CD14-positive monocyte (primary cell): ENCODE measurements around the gene RCAN2. TPM values are rescaled to one million over a fixed set of nuclear protein-coding genes. Genes with fewer than 3 reads are reported as not detected.

Source experiments
- DNase-seq, 3 donors: peaks; one replicate each; pipeline ENCODE4 v3.0.0-alpha.2; 2011 to 2022
- H2AFZ ChIP-seq: 2 replicates; pipeline ENCODE4 v1.6.0; 2012; ENCODE audit warnings: mild to moderate bottlenecking, low read depth, low read length, inconsistent platforms; ENCODE audit not compliant: insufficient read depth, poor library complexity, severe bottlenecking
- H3K27ac ChIP-seq, 2 donors: 1 replicate in 1 of 2; 2 replicates in 1 of 2; pipeline ENCODE4 v1.5.1; 2012 to 2013; ENCODE audit warnings: low read length in 2 of 2, control low read depth in 1 of 2, inconsistent platforms in 1 of 2, low read depth in 1 of 2, mild to moderate bottlenecking in 1 of 2
- H3K27me3 ChIP-seq, 2 donors: one replicate each; pipeline versions ENCODE4 v1.6.0 to v1.6.1; 2011 to 2013; ENCODE audit warnings: low read length in 2 of 2; ENCODE audit not compliant: control insufficient read depth in 2 of 2, insufficient read depth in 2 of 2
- H3K36me3 ChIP-seq, 2 donors: replicated peaks in 1 of 2; 1 replicate in 1 of 2; 2 replicates in 1 of 2; pipeline versions ENCODE4 v1.5.1 to v1.6.1; 2012 to 2013; ENCODE audit warnings: low read length in 2 of 2, control low read depth in 1 of 2, inconsistent platforms in 1 of 2, mild to moderate bottlenecking in 1 of 2; ENCODE audit not compliant: insufficient read depth in 2 of 2, control insufficient read depth in 1 of 2
- H3K4me1 ChIP-seq, 2 donors: 1 replicate in 1 of 2; 2 replicates in 1 of 2; pipeline versions ENCODE4 v1.5.1 to v1.6.1; 2012 to 2013; ENCODE audit warnings: low read length in 2 of 2, control low read depth in 1 of 2, inconsistent platforms in 1 of 2, mild to moderate bottlenecking in 1 of 2, moderate library complexity in 1 of 2; ENCODE audit not compliant: insufficient read depth in 2 of 2, control insufficient read depth in 1 of 2
- H3K4me2 ChIP-seq: replicated peaks from 2 replicates; pipeline ENCODE3; 2012; ENCODE audit warnings: low read length, moderate library complexity, mild to moderate bottlenecking; ENCODE audit not compliant: poor library complexity, severe bottlenecking; ENCODE audit errors: extremely low read depth
- H3K4me3 ChIP-seq, 3 experiments: fragments of 200-600 bp in 1 of 3; sonication (generic) in 1 of 3; replicated peaks in 1 of 3; 1 replicate in 2 of 3; 2 replicates in 1 of 3; pipeline ENCODE4 v1.5.1; 2011 to 2013; ENCODE audit warnings: low read length in 3 of 3, mild to moderate bottlenecking in 3 of 3, control low read depth in 2 of 3, low read depth in 2 of 3, inconsistent platforms in 1 of 3, moderate library complexity in 1 of 3
- H3K79me2 ChIP-seq: 2 replicates; pipeline ENCODE4 v1.6.0; 2012; ENCODE audit warnings: mild to moderate bottlenecking, control low read depth, inconsistent platforms, low read length, moderate library complexity; ENCODE audit not compliant: insufficient read depth
- H3K9ac ChIP-seq: 2 replicates; pipeline ENCODE4 v1.6.0; 2017; ENCODE audit warnings: low read length, mild to moderate bottlenecking; ENCODE audit not compliant: insufficient read depth, poor library complexity, severe bottlenecking
- H3K9me3 ChIP-seq, 2 donors: replicated peaks in 1 of 2; 1 replicate in 1 of 2; 2 replicates in 1 of 2; pipeline versions ENCODE4 v1.5.1 to v1.6.1; 2012 to 2013; ENCODE audit warnings: low read length in 2 of 2, control low read depth in 1 of 2; ENCODE audit not compliant: control insufficient read depth in 1 of 2, insufficient read depth in 1 of 2
- H4K20me1 ChIP-seq: 2 replicates; pipeline ENCODE4 v1.6.0; 2012; ENCODE audit warnings: mild to moderate bottlenecking, low read length, control low read depth, moderate library complexity; ENCODE audit not compliant: insufficient read depth
- H3K27ac Mint-ChIP-seq, 7 donors: one replicate each; pipeline ENCODE4 v1.8.0; 2020; ENCODE audit warnings: mild to moderate bottlenecking in 7 of 7, mixed read lengths in 7 of 7, moderate library complexity in 6 of 7, inconsistent platforms in 2 of 7
- H3K27me3 Mint-ChIP-seq, 3 donors: one replicate each; pipeline ENCODE4 v1.8.0; 2021 to 2022; ENCODE audit warnings: low read depth in 3 of 3, mild to moderate bottlenecking in 3 of 3, mixed read lengths in 3 of 3, moderate library complexity in 3 of 3, inconsistent platforms in 1 of 3
- H3K36me3 Mint-ChIP-seq, 2 donors: one replicate each; pipeline ENCODE4 v1.8.0; 2020; ENCODE audit warnings: mixed read lengths in 2 of 2, inconsistent platforms in 1 of 2, mild to moderate bottlenecking in 1 of 2
- H3K4me1 Mint-ChIP-seq: one replicate; pipeline ENCODE4 v1.8.0; 2020; ENCODE audit warnings: mild to moderate bottlenecking, mixed read lengths
- H3K4me3 Mint-ChIP-seq, 2 donors: one replicate each; pipeline ENCODE4 v1.8.0; 2020; ENCODE audit warnings: mild to moderate bottlenecking in 2 of 2, mixed read lengths in 2 of 2, moderate library complexity in 1 of 2
- H3K9me3 Mint-ChIP-seq, 7 donors: one replicate each; pipeline ENCODE4 v1.8.0; 2020 to 2022; ENCODE audit warnings: mixed read lengths in 7 of 7, mild to moderate bottlenecking in 6 of 7, moderate library complexity in 6 of 7, inconsistent platforms in 2 of 7
- WGBS: methylation state at CpG from one replicate; pipeline ENCODE4 v1.1.5; 2013; ENCODE audit warnings: missing lambda C conversion rate; ENCODE audit not compliant: insufficient coverage; 5-methylcytosine and 5-hydroxymethylcytosine counted together
- intact Hi-C, 2 donors: fragments of 100-400 bp; cut with micrococcal nuclease; formaldehyde crosslinking; loops; one replicate each; pipeline versions ENCODE4 v1.15.0 to v1.15.1; 2023
- polyA plus RNA-seq, 3 donors: library from polyadenylated mRNA; depleted of rRNA in 1 of 3; unstranded in 2 of 3; stranded (reverse) in 1 of 3; fragments of 300-500 nt in 2 of 3; fragments of >200 nt in 1 of 3; fragmentation: Illumina TruSeq in 2 of 3; gene quantifications; 1 replicate in 2 of 3; 2 replicates in 1 of 3; pipeline ENCODE4 v1.2.3, GENCODE V29; 2012 to 2021
- TF ChIP-seq, protein P1 (sequence below): fragments of 200-600 bp; IDR thresholded peaks from one replicate; pipeline ENCODE4 v1.8.0; 2022; ENCODE audit warnings: antibody characterized with exemption, mild to moderate bottlenecking

RCAN2 gene
- polyA plus RNA-seq, 3 donors, result not detected

DNA sequence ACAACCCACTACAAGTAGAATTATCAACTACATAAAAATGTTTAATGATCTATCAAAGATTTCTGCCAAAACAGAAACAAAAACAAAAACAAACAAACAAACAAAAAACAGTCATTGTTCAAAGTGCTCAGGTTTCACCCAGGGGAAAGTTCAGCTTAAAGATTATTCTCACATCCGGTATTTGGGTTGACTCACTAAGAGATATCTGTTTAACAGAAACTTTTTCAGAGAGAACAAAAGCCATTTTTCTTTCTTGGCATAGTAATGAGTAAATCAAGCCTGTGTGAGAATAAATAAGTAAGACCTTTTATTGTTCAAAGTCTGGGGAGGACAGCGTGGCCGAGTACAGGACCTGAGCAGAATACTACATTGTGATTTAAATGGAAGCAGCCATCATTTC, 143.6 kb downstream of the RCAN2 start:
- Histone ChIP-seq H3K36me3 (no peaks in the 10 kb centered on the region), H3K9ac (no peak overlapping the region), H2AFZ (no peak overlapping the region), H3K4me3 (no peak overlapping the region), H3K27ac (no peak overlapping the region), H3K4me1 (no peaks in the 10 kb centered on the region), H4K20me1 (no peaks in the 10 kb centered on the region), H3K79me2 (no peaks in the 10 kb centered on the region), H3K27me3 (no peaks in the 10 kb centered on the region), H3K9me3 (no peaks in the 10 kb centered on the region), H3K4me2 (no peak overlapping the region)
- Mint-ChIP-seq H3K4me1 (no peaks in the 10 kb centered on the region), H3K27me3 (peaks cover 0 to 4% (median 2%) of the 10 kb centered on the region in 3 donors), H3K36me3 (no peaks in the 10 kb centered on the region), H3K27ac (no peak overlapping the region), H3K4me3 (no peak overlapping the region), H3K9me3 (peaks cover 0 to 3% (median 2%) of the 10 kb centered on the region in 7 donors)
- intact Hi-C loops, result no loop called here
- WGBS, result no CpG with 5 or more reads among the region's 3 CpGs
- DNase-seq, result no peak
- TF ChIP-seq, protein P1, sequence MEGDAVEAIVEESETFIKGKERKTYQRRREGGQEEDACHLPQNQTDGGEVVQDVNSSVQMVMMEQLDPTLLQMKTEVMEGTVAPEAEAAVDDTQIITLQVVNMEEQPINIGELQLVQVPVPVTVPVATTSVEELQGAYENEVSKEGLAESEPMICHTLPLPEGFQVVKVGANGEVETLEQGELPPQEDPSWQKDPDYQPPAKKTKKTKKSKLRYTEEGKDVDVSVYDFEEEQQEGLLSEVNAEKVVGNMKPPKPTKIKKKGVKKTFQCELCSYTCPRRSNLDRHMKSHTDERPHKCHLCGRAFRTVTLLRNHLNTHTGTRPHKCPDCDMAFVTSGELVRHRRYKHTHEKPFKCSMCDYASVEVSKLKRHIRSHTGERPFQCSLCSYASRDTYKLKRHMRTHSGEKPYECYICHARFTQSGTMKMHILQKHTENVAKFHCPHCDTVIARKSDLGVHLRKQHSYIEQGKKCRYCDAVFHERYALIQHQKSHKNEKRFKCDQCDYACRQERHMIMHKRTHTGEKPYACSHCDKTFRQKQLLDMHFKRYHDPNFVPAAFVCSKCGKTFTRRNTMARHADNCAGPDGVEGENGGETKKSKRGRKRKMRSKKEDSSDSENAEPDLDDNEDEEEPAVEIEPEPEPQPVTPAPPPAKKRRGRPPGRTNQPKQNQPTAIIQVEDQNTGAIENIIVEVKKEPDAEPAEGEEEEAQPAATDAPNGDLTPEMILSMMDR, result no peak

DNA sequence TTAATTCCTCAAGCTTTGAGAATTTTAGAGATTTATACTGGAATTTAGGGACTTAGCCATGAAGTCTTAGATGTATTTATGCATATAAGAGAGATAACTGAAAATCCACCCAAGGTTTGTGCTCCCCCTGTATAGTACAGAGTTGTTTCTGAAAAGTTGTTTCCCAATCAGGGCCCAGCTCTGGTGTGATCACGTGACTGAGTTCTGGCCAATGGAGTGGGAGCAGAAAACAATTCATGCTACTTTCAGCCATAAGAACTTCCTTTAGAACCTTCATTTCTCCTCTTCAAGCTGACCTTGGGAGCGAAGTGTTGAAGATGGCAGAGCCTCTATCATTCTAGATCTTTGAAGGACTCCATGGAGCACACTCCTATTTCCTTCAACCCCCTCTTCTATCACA, 151.0 kb downstream of the RCAN2 start:
- Histone ChIP-seq H3K4me1 (no peaks in the 10 kb centered on the region), H3K4me2 (no peak overlapping the region), H4K20me1 (no peaks in the 10 kb centered on the region), H3K79me2 (no peaks in the 10 kb centered on the region), H3K9me3 (no peaks in the 10 kb centered on the region), H2AFZ (no peak overlapping the region), H3K36me3 (no peaks in the 10 kb centered on the region), H3K27ac (no peak overlapping the region), H3K4me3 (no peak overlapping the region), H3K9ac (no peak overlapping the region), H3K27me3 (no peaks in the 10 kb centered on the region)
- Mint-ChIP-seq H3K27ac (no peak overlapping the region), H3K4me3 (no peak overlapping the region), H3K9me3 (peaks cover 0 to 4% (median 3%) of the 10 kb centered on the region in 7 donors), H3K4me1 (no peaks in the 10 kb centered on the region), H3K36me3 (no peaks in the 10 kb centered on the region), H3K27me3 (peaks cover 0 to 4% (median 0%) of the 10 kb centered on the region in 3 donors)
- no peak for DNase-seq
- TF ChIP-seq, protein P1, result no peak
- intact Hi-C loops, result no loop called here
- WGBS, result no CpG with 5 or more reads among the region's 2 CpGs
